Measurements from ENCODE around the gene PACRG.

DNA sequence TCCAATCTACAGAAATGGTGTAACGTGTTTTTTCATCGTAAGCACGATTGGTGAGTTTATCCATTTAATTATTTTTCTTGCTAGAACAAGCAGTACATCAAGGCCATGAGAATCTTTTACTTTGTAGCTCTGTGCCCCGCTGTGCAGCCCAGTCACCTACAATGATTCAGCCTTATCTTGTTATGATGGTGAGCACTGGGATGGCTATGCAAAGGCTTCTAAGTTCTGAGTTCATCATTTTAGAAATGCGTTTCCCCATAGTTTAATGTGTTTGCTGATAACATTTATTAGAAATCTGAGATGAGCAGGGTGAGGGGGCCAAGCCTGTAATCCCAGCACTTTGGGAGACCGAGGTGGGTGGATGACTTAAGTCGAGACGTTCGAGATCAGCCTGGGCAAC, 575.0 kb downstream of the PACRG start:
- no peak for TF ChIP-seq EZH2 (IDR thresholded peaks at IDR 0.05; ENCODE audit: low read length)
- TF ChIP-seq, protein P1, sequence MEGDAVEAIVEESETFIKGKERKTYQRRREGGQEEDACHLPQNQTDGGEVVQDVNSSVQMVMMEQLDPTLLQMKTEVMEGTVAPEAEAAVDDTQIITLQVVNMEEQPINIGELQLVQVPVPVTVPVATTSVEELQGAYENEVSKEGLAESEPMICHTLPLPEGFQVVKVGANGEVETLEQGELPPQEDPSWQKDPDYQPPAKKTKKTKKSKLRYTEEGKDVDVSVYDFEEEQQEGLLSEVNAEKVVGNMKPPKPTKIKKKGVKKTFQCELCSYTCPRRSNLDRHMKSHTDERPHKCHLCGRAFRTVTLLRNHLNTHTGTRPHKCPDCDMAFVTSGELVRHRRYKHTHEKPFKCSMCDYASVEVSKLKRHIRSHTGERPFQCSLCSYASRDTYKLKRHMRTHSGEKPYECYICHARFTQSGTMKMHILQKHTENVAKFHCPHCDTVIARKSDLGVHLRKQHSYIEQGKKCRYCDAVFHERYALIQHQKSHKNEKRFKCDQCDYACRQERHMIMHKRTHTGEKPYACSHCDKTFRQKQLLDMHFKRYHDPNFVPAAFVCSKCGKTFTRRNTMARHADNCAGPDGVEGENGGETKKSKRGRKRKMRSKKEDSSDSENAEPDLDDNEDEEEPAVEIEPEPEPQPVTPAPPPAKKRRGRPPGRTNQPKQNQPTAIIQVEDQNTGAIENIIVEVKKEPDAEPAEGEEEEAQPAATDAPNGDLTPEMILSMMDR (optimal IDR thresholded peaks at IDR 0.05 in 1 of 3, IDR thresholded peaks at IDR 0.05 in 1 of 3, conservative IDR thresholded peaks at IDR 0.05 in 1 of 3; ENCODE audit: extremely low read depth in 1 of 3, insufficient read depth in 2 of 3, low read length in 3 of 3), result no peak
